T-helper 1 cell (primary cell): Measurements from ENCODE around the gene PRPF18.

Experiments used
- DNase-seq, 5 donors: peaks; one replicate each; pipeline ENCODE4 v3.0.0-alpha.2; 2012 to 2020

The PRPF18 gene

DNA sequence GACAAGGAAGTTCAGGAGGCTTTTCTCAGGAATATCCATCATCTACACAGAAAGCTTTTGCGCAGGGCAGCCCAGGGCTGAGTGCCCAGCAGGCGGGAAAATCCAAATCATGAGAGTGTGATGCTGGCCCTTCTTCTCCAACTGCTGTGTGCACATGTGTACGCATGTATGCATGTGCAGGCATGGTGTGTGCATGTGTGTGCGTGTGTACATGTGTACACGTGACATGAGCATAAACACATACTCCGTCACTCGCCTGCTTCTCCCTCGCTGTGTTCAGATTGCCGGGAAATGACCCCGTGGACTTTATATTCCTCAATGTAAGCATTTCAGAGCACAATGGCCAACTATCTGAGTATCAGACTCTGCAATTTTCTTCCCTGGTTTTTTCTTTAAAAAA, 85.1 kb downstream of the PRPF18 start:
- no peak for DNase-seq

DNA sequence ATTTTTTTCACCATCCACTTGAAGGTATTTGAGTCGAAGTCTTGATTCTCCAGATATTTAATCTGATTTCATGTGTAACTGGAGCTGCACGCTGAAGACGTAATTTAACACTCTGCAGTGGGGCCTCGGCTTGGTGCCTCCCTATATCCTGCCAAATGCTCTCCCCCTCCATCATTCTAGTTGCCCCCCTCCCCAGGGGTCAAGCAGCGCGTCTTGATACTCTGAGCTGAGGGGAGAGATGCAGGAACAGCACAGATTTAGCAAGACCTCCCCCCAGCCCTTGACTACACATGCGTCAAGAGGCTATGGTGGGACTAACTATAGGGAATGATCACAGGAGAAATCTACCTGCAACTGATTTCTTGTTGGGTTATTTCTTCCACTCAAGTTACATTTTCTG, 85.8 kb downstream of the PRPF18 start:
- no peak for DNase-seq

DNA sequence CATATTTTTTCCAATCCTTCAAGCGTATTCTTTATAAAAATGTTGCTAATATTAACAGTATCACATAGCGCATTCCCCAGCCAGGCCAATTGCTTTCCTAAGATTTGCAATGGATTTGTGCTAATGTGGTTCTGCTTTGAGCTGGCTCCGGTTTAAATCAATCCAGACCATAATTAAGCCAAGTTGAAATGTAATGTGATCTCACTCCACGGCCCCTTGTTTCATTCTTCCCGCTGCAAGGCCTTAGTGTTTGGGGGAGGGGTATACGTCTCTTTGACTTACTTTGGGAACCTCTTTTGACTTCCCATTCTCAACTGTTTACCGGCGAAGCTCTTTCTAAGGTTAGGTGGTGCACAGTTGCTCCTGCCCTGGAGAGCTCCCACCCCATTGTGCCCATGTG, 86.4 kb downstream of the PRPF18 start:
- DNase-seq: no peak

DNA sequence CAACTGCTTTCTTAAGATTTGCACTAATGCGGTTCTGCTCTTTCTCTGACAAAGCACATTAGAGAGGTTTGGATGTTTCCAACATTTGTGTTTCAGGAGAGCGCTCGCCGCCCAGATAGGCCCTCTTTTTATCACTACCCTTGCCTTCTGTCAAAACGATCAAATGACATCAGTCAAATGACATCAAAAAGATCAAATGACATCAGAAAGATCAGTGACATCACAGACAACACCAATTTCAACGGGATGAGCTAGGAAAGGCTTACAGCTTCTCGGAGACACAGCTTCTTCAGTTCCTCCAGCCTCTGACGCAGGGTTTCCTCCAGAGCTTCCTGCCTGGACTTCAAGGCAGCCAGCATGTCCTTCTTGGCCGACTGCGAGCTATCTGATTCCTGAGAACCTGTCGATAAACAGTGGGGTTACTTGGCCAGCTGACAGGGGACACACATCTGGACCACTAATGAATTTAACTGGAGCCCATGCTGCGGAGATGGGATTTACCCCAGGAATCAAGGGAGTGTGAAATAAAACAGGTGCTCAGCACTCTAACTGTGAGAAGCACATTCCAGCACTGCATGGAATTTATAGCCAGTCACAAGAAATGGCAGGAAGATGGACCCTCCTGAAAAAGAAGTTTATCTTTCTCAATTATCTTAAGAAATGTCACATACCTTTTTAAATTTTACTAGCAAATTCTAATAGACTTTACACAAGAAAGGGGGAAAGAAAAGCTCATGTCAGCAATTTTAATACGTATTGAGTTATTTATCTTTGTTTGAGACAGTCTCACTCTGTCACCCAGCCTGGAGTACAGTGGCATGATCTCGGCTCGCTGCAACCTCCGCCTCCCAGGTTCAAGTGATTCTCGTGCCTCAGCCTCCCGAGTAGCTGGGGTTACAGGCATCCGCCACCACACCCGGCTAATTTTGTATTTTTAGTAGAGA, 88.2 kb downstream of the PRPF18 start:
- no peak for DNase-seq

DNA sequence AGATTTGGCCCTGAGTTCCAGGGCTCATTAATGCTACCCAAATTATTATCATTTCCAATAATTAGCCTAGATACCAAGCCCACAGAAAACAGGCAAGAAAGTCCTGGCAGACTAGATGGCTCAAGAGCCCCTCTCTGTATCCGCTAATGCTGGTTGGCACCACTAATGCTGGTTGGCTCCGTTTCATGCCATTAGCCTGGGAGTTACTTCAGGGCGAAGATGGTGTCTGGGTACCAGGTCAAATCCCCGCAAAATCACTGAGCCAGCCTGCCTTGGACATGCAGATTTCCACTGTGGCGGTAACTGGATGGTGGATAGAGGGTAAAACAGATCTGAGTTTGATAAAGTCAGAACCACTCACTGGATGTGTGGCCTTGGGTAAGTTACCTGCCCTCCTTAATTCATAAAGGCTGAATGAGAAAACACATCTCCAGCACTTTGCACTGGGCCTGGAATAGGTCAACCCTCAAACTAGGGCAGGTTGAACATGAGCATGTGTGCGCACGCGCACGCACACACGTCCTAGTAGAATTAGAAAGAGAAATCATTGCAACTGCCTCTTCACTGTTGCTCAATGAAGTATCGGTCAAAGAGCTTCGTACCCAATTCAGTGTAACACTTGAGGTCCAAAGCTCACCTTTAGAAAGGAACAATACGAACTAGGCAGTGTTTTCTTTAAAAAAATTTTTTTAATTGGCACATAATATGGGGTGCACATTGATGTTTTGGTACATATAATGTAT, 91.5 kb downstream of the PRPF18 start:
- no peak for DNase-seq
